GM19438 (cell line): ENCODE measurements around the gene ANKRD65.
A peak's percentile ranks its signal among the peaks of the same experiment; 100 is the strongest.
"Not testable (repeated sequence)": the region's sequence is repeated elsewhere in the genome, so short reads cannot be mapped to it uniquely, and the experiment has no call there.

ENCODE experiments used
- ATAC-seq: cut with Tn5 transposase; IDR thresholded peaks from one replicate; pipeline ENCODE4 v1.9.1; 2021; ENCODE audit warnings: low read depth; ENCODE audit not compliant: unreplicated experiment

ANKRD65 gene

DNA sequence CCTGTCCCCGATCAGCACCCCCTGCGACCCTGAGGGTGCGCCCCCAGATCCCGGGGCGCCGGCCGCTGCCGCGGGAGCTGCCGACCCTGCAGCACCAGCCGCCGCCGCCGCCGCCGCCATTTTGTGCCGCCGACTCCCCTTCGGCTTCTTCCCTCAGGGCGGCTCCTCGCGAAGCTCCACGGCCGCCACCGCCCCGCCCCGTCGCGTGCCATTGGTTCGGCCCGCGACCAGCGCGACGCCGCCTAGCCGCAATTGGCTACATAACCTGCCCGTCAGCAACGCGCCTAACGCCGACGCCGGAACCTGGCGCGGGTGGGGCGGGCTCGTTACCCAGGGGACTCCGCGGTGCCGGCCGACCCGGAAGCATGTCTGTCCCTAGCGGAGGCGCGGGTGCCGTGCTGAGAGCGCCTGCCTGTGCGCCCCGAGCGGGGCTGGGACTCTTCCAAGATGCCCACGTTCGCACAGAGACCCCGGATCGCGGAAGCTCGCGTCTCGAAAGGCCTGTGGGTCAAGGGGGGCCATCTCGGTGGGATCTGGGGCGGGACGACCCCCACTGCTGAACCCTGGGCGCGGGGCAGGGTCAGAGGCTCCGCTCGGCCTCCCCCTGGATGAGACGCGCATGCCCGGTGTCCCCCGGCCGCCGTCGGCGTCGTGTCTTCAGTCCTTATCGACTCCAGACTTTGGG is 21.7 kb downstream of the ANKRD65 start, which contains the start of gene CCNL2:
CCNL2 (minus strand) TSS at position 149 of the 685 bp plus-strand sequence; CDS start at position 120, 29 bp downstream.
- ATAC-seq: peak; percentile 86

DNA sequence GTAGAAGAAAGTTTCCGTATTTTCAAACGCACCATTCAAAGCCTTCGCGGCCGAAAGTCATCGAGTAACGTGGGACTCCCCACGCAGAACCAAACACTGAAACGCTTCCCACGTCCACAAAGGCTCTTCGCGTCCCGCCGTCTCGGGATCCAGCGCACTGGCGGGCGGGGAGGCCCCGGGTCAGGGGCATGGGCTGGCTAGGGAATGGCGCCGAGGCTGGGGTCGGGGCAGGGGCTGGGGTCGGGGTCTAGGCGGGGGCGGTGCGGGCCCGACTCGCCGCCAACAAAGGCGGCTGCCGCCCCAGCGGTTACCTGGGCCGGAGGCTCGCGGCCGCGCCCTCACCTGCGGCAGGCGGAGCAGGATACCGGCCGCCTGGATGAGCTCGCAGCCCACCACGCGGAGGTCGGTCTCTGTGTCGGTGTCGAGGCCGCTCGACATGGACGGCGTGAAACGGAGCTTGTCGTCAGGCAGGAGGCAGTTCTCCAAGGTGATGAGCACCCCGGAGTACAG is 22.3 kb downstream of the ANKRD65 start:
- peak; percentile 17 for ATAC-seq

DNA sequence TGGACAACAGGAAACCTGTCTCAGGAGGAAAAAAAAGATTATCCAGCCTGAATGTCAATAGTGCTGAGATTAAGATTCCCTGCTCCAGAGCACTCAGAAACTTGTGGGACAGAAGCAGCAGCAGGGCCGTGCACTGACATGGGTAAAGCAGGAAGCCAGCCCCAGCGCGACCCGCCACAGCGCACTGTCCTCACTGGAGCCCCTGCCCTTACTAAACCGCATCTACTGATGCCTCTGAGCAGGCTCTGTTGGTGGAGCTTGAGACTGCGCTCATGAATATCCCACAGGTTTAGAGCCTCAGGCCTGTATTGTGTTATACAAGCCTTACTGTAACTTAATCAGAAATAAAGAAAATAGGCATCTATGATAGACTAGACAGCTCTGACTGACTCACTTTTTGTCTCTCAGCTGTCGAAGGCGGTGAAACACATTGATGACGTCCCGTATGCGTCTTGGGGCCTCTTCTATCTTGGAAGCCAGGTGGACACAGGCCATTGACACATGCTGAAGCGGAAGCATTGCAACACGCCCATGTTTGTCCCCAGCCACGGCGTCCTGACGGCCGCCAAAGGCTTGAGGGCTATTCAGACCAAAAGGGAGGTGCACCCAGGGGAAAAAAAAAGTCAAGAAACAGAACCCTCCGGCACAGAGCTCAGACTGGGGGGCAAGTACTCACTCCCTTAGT is 23.1 kb downstream of the ANKRD65 start:
- ATAC-seq: no peak

GRCh38 chr1:1395166-1395565 is 25.9 kb downstream of the ANKRD65 start:
- ATAC-seq: no peak

- ATAC-seq: no peak
These were observed 27.0 kb downstream of the ANKRD65 start for GRCh38 chr1:1394116-1394515.

- ATAC-seq: no peak
These were observed 27.6 kb downstream of the ANKRD65 start for GRCh38 chr1:1393428-1393827.

DNA sequence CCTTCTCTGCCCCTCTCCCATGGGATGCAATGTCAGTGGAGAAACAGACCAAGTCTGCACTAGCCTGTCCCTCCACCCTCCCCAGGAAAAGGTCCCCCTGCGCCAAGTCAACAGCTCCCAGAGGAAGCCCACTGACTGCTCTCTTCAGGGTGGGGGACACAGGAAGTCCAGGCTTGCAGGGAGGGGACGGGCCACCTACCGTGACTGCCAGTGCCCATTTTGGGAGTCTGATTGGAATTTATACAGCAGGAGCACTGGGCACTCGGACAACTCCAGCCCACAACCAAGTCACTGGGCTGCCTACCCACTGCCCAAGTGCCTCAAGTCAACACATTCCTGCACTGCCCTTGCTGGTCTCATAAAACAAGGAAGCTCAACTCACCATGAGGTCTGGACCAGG is 28.1 kb downstream of the ANKRD65 start:
- ATAC-seq: no peak

DNA sequence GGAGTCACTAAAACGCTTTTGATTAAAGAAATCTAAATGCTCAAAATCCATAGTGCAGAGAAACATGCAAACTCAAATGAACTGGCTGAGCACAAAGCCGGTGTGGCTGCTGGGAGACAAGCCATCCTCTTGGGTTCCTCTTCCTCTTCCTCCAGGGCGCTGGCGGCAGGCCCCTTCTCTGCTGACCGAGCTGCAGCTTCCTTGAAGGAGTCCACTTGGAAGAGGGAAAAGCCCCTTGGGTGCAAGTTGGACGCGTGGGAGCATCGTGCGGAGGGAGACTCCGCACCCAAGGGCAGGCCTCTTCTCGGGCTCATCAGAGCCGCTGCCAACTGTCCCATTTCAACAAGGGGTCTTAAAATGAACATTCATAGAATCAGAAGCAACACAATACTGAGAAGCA is 29.9 kb downstream of the ANKRD65 start:
- ATAC-seq: no peak

GRCh38 chr1:1390675-1391074 is 30.4 kb downstream of the ANKRD65 start:
- ATAC-seq: no peak

DNA sequence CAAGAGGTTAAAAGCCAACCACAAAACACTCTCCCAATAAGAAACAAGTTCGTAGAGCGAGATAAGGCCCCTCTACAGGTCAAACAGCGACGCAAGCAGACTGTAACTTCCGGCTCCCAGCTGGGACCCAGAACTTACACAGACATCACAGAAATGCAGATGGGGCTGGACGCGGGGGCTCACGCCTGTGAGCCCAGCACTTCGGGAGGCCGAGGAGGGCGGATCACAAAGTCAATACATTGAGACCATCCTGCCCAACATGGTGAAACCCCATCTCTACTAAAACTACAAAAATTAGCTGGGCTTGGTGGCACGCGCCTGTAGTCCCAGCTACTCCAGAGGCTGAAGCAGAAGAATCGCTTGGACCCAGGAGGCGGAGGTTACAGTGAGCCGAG is 33.0 kb downstream of the ANKRD65 start:
- ATAC-seq: no peak

GRCh38 chr1:1387098-1388077 is 33.7 kb downstream of the ANKRD65 start:
- ATAC-seq: no peak

DNA sequence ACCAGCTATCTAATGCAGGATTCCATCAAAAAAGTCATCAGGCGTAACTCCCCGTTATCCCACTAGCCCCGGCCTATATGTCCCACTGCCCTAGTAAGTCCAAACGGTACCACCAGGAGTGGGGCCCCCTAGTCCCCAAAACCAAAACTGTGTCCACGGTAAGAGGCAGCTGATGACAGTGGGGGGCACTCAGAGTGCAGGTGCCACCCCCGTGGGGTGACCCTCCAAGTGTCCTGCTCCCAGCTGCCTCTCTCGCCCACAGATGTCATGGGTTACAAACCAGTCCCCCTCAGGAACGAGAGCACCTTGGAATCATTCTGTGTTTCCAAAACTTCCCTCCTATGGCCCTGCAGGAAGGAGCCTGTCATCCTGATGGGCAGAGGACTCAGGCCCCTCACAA is 35.1 kb downstream of the ANKRD65 start:
- no peak for ATAC-seq

GRCh38 chr1:1385339-1385738 is 35.7 kb downstream of the ANKRD65 start:
- ATAC-seq: not testable (repeated sequence)

- no peak for ATAC-seq
These were observed 39.8 kb downstream of the ANKRD65 start for GRCh38 chr1:1381294-1381693.

DNA sequence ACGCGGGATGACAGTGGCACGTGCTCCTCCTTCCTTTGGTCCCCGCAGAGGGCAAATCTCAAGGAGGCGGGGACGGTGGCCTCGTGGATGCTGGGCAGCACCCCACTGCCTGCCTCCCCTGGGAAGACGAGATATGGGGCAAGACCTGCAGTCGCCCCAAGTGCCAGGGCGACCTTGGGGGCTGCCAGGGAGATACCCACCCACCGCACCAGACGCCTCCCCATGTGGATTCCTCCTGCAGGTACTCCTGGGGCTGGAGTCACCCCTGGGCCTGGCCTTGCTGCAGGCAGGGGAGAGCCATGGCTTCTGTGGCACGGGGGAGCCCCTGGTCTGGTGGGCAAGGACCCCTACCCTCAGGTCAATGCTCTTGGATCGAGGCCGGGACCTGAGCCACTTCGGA is 40.2 kb downstream of the ANKRD65 start:
- no peak for ATAC-seq

- ATAC-seq: no peak
These were observed 43.4 kb downstream of the ANKRD65 start for GRCh38 chr1:1377540-1378205.

DNA sequence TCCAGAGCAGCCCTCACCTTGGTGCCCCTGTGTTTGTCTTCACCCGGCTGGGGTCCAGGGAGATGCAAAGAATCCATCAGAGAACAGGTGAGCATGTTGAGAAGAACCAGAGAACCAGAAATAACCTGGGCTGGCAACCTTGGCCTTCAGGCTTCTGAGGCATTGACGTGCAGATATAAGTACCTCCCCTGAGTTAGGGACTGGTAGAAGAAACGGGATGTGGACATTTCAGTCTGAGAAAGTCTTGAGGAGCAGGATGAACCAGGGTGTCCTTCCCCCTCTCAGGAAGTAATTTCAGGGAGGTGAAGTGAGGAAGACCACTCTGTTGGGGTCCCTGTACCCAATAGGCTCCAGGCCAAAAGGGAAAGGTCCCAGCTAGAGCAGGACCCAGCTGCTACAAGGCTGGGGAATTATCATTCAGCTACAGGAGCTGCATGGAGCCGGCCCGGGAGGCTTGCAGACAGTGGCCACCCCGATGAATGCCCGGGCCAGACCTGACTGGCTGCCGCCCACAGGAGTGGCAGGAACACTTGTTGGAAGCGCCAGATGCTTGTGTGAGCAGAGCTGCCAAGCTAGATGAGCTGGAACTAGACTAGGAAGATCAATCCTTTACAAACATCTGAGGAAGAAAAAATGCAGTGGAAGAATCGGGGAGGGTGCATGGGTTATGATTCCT is 44.4 kb downstream of the ANKRD65 start:
- no peak for ATAC-seq

- ATAC-seq: peak; percentile 81
These were observed 46.0 kb downstream of the ANKRD65 start, which contains the start of gene AURKAIP1 for GRCh38 chr1:1374929-1375662. Gene AURKAIP1 (minus strand): TSS chr1:1375207. CDS start chr1:1374756, 451 bp downstream.

GRCh38 chr1:1374589-1374928 is 46.5 kb downstream of the ANKRD65 start:
- ATAC-seq: no peak
